ENCODE results near the gene NPPC. TPM values are rescaled to one million over a fixed set of nuclear protein-coding genes. Genes with fewer than 3 reads are reported as not detected.

NPPC gene
- total and polyA plus RNA-seq, 2 of the 8 experiments (the other 6 are each of a cell fraction or from before 2014, with no cell fraction given), result 1.3 to 4.7 TPM

- no peak for TF ChIP-seq GABPA (IDR thresholded peaks at IDR 0.05; ENCODE audit: borderline replicate concordance, insufficient read depth, low read length)
- TF ChIP-seq, protein P1, sequence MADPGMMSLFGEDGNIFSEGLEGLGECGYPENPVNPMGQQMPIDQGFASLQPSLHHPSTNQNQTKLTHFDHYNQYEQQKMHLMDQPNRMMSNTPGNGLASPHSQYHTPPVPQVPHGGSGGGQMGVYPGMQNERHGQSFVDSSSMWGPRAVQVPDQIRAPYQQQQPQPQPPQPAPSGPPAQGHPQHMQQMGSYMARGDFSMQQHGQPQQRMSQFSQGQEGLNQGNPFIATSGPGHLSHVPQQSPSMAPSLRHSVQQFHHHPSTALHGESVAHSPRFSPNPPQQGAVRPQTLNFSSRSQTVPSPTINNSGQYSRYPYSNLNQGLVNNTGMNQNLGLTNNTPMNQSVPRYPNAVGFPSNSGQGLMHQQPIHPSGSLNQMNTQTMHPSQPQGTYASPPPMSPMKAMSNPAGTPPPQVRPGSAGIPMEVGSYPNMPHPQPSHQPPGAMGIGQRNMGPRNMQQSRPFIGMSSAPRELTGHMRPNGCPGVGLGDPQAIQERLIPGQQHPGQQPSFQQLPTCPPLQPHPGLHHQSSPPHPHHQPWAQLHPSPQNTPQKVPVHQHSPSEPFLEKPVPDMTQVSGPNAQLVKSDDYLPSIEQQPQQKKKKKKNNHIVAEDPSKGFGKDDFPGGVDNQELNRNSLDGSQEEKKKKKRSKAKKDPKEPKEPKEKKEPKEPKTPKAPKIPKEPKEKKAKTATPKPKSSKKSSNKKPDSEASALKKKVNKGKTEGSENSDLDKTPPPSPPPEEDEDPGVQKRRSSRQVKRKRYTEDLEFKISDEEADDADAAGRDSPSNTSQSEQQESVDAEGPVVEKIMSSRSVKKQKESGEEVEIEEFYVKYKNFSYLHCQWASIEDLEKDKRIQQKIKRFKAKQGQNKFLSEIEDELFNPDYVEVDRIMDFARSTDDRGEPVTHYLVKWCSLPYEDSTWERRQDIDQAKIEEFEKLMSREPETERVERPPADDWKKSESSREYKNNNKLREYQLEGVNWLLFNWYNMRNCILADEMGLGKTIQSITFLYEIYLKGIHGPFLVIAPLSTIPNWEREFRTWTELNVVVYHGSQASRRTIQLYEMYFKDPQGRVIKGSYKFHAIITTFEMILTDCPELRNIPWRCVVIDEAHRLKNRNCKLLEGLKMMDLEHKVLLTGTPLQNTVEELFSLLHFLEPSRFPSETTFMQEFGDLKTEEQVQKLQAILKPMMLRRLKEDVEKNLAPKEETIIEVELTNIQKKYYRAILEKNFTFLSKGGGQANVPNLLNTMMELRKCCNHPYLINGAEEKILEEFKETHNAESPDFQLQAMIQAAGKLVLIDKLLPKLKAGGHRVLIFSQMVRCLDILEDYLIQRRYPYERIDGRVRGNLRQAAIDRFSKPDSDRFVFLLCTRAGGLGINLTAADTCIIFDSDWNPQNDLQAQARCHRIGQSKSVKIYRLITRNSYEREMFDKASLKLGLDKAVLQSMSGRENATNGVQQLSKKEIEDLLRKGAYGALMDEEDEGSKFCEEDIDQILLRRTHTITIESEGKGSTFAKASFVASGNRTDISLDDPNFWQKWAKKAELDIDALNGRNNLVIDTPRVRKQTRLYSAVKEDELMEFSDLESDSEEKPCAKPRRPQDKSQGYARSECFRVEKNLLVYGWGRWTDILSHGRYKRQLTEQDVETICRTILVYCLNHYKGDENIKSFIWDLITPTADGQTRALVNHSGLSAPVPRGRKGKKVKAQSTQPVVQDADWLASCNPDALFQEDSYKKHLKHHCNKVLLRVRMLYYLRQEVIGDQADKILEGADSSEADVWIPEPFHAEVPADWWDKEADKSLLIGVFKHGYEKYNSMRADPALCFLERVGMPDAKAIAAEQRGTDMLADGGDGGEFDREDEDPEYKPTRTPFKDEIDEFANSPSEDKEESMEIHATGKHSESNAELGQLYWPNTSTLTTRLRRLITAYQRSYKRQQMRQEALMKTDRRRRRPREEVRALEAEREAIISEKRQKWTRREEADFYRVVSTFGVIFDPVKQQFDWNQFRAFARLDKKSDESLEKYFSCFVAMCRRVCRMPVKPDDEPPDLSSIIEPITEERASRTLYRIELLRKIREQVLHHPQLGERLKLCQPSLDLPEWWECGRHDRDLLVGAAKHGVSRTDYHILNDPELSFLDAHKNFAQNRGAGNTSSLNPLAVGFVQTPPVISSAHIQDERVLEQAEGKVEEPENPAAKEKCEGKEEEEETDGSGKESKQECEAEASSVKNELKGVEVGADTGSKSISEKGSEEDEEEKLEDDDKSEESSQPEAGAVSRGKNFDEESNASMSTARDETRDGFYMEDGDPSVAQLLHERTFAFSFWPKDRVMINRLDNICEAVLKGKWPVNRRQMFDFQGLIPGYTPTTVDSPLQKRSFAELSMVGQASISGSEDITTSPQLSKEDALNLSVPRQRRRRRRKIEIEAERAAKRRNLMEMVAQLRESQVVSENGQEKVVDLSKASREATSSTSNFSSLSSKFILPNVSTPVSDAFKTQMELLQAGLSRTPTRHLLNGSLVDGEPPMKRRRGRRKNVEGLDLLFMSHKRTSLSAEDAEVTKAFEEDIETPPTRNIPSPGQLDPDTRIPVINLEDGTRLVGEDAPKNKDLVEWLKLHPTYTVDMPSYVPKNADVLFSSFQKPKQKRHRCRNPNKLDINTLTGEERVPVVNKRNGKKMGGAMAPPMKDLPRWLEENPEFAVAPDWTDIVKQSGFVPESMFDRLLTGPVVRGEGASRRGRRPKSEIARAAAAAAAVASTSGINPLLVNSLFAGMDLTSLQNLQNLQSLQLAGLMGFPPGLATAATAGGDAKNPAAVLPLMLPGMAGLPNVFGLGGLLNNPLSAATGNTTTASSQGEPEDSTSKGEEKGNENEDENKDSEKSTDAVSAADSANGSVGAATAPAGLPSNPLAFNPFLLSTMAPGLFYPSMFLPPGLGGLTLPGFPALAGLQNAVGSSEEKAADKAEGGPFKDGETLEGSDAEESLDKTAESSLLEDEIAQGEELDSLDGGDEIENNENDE (IDR thresholded peaks at IDR 0.05; ENCODE audit: insufficient replicate concordance, low read length), result no peak
- TF ChIP-seq GTF2F1 (IDR thresholded peaks at IDR 0.05; ENCODE audit: borderline replicate concordance, low read depth, low read length), result no peak
- TF ChIP-seq MAX (IDR thresholded peaks at IDR 0.05), result no peak
- no peak for TF ChIP-seq CEBPB (IDR thresholded peaks at IDR 0.05; ENCODE audit: low read depth, low read length)
- TF ChIP-seq RNF2 (IDR thresholded peaks at IDR 0.05; ENCODE audit: borderline replicate concordance, low read depth, low read length, missing control alignments, poor library complexity, severe bottlenecking), result no peak
These were observed 5.4 kb downstream of the NPPC start (continued) for GRCh38 chr2:231920795-231921194.

Measured in H1 (cell line).